GM18907 (cell line): ENCODE results near the gene HERC3.

ENCODE experiments used
- ATAC-seq: cut with Tn5 transposase; IDR thresholded peaks from one replicate; pipeline ENCODE4 v1.9.1; 2021; ENCODE audit warnings: mild to moderate bottlenecking, moderate library complexity; ENCODE audit not compliant: unreplicated experiment

HERC3 gene

DNA sequence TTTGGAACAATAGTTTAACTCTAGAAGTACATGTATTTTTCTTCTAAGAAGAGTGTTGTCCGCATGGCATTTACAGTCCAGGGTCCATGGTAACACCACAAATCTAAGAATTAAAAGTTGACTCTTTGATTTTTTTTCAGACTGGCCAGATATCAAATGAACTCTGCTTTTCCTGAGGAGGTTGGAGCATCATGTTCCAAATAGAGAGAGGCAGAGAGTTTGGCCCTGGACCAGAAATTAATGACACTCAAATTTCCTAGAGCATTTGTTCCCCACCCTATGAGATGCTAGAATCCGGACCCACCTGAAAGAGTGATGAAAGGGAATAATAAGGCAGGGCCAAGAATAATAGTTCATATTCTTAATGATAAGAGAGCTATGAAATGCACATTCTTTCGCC lies 152.3 kb downstream of the HERC3 start:
- no peak for ATAC-seq

DNA sequence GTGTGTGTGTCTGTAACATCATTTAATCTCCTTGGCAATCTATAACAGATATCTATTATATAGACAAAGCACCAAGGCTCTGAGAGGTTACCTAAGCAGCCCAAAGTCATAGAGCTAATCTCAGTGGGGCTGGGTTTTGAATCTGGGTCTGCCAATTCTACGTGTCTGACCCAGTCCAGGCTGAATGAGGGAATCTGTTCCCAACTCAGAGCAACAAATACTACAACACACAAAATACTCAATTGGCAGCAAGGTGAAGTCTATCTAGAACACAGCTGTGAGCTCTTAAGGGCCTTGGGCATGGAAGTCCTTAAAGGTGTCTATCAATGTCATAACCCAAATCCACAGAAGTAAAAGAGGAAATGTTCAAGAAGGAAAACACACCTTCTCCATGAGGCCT lies 152.9 kb downstream of the HERC3 start:
- ATAC-seq: no peak

DNA sequence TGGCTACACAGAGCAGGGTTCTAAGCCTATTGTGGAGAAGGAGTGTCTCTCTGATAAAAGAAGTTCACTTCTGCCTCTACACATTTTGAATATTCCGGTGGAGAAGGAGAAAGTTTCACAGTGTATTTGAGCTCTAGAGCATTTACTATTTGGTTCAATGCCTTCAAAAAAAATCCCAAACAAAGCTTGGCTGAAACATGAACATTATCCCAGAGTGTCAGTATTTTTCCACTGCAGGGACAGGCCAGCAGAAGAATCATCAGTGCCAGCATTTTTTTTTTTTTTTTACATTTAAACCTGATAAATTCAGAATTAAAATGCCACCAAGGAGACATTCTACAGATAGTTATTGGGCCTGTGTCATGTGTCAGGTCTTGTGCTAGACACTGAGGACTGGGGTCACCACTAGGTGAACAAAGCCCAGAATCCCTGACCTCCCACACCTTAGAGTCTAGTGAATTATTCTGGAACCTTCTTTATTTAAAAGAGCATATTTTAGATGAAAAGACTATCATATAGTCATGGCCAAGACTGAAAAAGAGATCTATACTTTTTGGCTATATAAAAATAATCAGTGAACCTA lies 153.4 kb downstream of the HERC3 start:
- ATAC-seq: no peak

DNA sequence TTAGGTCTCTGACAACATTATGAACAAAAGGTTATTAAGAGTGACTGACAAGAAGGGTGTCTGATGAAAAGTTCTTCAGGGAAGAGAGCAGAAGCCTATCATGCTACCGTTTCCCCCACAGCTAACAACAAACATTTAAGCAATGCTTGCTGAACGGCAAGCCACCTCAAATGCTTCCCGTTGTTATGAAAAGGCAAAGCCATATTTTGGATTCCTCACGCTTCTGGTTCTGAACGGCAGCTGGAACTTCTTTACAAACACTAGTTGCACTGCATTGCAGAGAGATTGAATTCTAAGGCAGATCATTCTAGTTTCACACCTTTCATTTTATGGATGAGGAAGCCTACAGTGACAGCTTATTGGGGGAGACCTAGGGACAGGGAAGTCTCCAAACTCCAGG lies 153.9 kb downstream of the HERC3 start:
- ATAC-seq: no peak

DNA sequence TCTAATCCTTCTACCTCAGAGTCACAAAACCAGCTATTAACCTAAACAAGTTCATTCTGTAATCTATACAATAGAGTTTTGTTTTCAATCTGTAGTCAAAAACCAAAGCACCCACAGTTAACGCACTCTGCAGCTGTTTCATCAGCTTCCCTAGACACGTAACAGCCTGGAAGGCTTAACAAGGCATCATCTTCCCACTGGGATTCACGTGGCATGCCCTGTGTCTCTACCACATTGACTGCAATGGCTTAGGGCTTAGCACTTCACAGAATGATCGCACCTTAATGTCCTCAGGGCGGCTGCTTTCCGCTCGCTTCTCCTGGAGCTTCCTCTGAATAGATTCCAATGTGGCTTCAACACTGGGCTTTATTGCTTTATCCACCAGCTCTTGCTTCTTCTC lies 155.1 kb downstream of the HERC3 start:
- ATAC-seq: no peak

DNA sequence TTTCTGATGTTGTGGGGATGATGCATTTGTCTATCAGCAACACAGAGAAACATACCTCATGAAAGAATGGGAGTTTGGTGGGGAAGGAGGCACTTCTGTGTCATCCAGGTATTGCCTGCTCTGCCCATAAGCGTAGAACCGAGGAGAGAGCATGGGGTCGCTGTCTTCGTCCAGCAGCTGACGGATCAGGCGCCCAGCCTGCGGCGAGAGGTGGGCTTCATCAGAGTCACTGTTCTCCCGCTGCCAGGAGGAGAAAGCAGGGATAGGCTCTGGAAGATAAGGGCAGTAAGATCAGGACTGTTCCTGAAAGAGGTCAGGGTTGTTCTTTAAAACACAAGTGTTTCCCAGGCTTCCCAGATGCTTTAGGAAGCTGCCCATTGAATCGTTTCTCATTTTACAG lies 158.1 kb downstream of the HERC3 start:
- ATAC-seq: no peak

DNA sequence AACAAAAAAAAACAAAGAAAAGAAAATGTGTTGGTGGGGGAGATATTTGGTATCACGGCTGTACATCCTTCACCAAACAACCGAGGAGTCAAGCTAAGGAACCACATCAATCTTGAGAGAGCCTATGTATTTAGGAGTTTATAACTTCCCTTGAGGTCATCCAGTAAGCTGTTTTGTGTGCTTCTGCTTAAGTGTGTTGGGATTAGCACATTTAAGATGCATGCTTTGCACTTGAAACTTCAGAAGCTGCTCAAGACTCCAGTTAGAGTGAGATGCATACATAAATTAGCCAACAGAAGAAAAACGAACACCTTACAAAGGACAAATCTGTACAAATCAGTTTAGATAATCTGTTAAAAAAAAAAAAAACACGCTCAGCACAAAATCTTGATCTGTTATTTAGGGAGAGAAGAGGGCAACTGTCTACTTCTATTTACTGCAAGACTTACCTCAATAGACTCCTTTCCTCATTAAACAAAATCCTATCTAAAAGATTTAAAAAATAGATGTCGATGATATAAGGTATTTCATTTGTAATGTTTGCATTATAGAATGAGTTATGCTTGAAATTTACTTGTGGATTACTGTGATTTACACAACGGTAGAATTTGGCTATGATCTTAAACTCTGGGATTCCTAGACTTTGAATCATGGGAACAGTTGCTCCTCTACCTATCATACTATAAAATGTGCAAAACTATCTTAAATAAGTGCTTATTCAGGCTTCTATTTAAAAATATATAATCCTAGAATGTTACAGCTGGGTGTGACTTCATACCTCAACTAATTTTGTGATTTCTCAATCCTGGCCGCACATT lies 159.2 kb downstream of the HERC3 start:
- no peak for ATAC-seq

DNA sequence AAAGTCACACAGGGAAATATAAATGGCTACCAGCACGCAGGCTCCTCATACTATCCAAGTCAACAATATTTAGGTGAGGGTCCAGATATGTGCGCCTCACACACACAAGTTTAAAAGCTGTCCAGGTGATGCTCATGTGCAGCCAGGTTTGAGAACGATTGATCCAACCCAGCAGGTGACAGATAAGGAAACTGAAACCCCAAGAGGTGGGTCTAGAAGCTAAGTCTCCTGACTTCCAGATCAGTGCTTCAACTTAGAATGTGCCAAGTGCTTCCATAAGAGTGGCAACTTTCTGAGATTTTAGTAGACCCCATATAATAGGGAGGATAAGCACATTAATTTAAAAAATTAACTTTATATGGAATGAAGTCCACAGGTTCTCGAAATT lies 159.8 kb downstream of the HERC3 start:
- ATAC-seq: no peak

DNA sequence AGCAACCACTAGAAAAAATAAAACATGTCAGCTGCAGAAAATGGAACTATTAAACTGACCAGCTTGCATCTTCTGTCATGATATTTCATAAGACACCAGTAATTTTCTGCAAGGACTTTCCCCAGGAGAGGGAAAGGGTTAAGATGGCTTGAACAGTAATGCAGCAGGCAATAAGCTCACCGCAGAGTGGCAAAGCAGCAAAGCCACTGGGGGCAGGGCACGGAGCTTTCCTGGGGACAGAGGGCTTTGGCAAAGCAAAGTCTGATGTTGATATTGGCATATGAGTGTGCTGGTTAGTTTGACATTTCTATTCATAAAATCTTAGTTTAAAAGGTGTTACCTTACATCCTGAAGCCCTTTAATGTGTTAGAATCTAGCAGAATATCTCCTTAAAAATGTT lies 160.5 kb downstream of the HERC3 start:
- ATAC-seq: no peak

DNA sequence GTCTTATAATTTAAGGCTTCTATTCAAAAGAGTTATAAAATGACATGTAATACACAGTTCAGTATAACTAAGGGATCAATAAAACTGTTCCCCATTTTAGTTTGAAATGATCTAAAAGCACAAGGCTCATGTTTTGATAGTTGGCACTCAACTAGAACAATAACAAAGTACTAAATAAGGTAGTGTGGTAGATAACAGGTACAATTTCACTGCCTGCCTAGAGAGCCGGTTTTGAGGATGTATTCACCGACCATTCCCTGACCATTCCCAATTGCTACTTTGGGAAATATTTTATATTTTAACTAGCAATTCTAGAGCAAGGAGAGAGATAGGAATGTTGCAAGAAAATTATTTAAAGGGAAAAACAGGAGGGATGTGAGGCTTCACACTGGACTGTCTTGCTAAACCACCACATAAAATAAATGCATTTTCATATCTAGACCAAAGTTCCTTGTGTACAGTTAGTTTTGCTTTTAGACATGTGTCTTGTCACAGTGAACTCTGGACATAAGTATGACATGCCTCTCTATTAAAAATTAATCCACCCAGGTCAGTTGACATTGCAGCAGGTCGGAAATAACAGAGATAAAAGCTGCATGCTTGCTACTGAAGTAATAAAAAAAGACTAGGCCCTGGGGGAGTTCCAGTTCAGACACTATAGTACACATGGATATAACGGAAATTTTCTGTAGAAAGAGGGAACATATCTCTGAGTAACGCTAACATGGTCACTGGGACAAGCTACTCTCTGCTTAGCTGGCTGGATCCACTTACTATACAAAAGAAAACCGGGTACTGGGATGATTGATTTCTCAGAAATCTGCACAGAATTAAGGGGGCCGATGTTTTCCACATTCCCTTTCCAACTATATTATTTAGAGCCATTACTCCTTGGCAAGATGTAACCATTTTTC lies 161.6 kb downstream of the HERC3 start:
- ATAC-seq: peak; percentile 60

DNA sequence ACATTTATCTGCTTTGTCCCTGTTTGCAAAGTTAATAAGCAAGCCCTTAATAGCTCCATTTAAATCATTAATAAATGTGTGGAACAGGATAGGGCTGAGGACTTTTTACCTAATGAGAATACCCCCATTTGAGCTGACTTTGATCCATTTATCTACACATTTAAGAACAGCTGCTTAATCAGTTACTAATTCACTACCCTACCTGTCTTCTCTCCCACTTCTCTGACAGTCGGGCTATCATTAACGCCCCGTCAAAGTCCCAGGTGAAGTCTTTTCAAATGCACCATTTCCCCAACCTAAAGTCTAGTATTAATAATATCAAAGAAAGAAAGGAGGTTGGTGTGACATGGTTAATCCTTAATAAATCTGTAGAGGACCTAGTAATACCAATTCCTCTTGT lies 162.5 kb downstream of the HERC3 start:
- ATAC-seq: no peak

DNA sequence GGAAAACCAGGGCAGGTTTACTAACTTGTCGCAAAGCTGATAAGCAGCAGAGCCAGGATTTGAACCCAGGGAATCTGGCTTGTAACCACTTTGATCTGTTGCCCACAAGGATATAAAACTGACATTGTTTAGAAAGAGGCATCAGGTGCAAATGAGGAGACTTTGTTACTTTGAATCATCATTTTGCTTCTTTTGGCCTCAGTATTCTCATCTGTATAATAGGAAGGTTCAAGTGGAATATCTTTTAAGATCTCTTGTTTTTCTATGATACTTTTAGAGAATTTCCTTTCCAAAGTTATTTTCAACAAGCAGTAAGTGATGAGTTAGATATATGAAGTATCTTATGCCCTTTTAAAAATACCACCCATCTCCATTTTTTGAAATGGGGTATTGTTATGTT lies 163.2 kb downstream of the HERC3 start:
- no peak for ATAC-seq

DNA sequence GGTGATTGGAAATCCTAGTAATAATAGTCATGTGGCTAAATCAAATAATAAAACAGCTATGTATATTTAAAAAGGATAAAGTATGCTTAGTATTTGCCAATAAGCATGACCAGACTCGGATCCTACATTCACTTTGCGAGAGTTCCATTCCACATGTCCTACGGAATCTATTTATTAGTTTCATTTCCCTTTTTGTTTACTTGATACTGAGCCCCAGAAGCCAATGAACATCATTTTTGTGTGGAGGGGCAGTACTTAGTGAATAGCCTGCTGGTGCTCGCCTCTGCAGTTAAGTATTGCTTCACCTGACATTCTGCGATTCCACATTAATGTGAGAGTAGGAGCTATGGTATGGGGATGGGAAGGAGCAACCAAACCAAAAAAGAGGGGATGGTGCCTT lies 163.9 kb downstream of the HERC3 start:
- ATAC-seq: no peak

DNA sequence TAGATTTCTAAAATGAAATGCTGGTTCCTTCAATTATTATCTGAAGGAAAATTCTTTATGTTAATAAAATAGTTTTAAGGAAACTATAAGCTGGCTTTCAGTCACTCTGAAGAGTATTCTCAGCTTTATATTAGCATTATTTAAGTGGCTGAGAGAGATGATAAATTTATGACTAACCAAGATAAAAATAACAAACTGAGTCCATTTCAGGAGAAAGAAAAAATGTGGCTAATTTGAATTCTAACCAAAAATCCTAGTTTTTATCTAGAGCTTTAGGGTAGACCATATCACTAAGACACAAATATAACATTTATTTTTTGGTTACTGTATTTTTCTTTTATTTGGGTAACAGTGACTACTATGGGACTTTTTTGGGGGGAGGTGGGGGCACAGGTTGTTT lies 164.8 kb downstream of the HERC3 start:
- ATAC-seq: no peak

DNA sequence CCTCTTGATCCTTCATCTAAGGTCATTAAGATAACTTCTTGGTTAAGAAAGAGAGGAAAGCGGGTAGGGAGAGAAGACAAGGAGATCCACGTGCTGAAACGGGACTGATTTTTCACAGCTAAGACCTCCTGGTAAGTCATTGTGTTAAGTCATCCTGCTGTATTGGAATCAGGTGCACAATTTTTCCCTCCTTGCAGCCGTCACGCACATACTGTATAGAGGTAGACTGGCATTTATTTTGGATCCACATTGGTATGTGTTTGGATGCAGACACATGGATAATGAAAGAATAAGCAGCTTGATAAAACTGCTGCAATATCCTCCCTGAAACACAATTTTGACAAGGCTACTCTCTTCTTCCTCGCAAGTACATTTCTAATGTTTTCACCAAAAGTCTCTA lies 165.5 kb downstream of the HERC3 start:
- no peak for ATAC-seq
